Measurements from ENCODE around the gene DOCK4.

DNA sequence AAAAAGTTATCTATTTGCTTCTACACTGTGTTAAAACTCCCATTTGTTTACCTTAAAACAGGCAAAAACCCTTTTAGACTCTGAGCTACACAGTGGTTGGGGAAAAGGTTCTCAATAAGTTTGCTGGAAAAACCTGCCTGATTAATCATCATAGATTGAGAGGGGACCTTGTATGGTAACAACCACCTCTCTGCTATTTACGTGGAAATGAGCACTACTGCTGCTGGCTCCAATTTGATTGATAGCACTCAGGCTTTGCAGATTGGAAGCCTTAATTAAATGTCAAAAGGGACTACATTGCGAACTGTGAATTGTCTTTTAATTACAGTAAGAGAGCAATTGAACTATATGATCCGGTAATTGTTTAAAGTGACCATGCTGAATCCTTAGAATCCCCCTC, 525.0 kb downstream of the DOCK4 start:
- no peak for TF ChIP-seq CTCF (IDR thresholded peaks at IDR 0.05)
- no peak for TF ChIP-seq POLR2AphosphoS5 (IDR thresholded peaks at IDR 0.05)
- TF ChIP-seq POLR2A (IDR thresholded peaks at IDR 0.05), result no peak
